Hepatocyte (in vitro differentiated cells): Measurements from ENCODE around the gene SLC13A5.

Source experiments
- CTCF ChIP-seq: fragments of 200-600 bp; sonication (generic); IDR thresholded peaks from 2 replicates; pipeline ENCODE4 v1.5.1; 2016; ENCODE audit warnings: antibody characterized with exemption, mild to moderate bottlenecking; ENCODE audit not compliant: poor library complexity
- EZH2 ChIP-seq: fragments of 200-600 bp; sonication (generic); IDR thresholded peaks from 2 replicates; pipeline ENCODE4 v1.6.1; 2016; ENCODE audit warnings: antibody characterized with exemption, mild to moderate bottlenecking, borderline replicate concordance
- EZH2phosphoT487 ChIP-seq: fragments of 200-600 bp; sonication (generic); IDR thresholded peaks from one replicate; pipeline ENCODE4 v1.6.1; 2018; ENCODE audit warnings: antibody characterized with exemption, mild to moderate bottlenecking, low read depth, moderate library complexity; ENCODE audit not compliant: unreplicated experiment, severe bottlenecking

GRCh38 chr17:6698004-6698403 is 15.2 kb downstream of the SLC13A5 start:
- TF ChIP-seq EZH2 (no peak), CTCF (no peak), EZH2phosphoT487 (no peak)
